ENCODE data around the gene STXBP5. TPM values are rescaled to one million over a fixed set of nuclear protein-coding genes. Genes with fewer than 3 reads are reported as not detected.

Gene STXBP5
- total RNA-seq, 1 donor from 2014 or later, result 26.2 TPM

DNA sequence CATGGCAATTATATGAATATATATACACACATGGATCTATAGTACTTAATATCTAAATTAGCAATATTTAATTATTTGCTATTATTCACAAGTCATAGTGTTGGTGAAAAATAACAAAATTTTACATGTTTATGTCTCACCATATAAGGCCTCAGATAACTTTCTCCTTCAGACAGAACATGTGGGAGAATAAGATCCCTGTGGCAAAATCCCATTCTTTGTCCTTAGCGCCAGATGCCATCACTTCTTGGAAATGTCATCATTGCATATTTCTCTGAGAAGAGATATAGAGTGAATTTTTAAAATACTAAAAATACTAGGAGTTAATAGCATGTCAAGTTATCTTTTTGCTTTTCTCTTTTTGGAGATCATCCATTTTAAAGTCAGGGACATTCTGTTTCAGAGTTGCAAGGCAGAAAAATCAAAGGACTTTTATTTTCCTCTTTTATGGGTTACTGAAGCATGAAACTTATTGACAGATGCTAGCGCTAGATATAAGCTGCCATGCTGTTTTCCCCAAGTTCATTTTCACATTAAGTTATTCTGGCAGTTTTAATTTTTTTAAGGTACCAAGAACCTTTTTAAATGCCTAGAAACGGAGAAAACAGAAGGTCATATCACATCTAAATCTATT lies 30.4 kb upstream of the STXBP5 start:
- intact Hi-C loops (cut with DNase I), result no loop called here
- no peak for DNase-seq (ENCODE audit: low spot score)
- no peak for ATAC-seq

DNA sequence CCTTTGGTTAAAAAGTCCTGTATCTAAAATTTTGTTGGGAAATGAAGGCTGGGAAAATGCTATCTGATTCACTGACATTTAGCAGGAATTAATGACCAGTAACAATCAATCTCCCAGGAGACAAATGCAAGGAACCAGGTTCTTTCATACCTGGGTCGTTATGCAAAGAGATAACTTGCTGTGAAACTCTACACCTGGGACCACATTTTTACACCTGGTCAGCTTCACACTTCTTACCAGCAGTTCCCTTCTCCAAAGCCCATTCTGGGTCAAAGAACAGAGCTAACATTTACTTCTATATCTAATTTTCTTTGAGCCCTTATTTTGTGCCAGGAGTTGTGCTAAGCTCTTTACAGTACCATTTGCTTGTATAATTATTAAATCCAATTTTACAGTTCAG lies 27.4 kb upstream of the STXBP5 start:
- DNase-seq (ENCODE audit: low spot score) (no peak), ATAC-seq (no peak)
- intact Hi-C loops (cut with DNase I), result no loop called here

DNA sequence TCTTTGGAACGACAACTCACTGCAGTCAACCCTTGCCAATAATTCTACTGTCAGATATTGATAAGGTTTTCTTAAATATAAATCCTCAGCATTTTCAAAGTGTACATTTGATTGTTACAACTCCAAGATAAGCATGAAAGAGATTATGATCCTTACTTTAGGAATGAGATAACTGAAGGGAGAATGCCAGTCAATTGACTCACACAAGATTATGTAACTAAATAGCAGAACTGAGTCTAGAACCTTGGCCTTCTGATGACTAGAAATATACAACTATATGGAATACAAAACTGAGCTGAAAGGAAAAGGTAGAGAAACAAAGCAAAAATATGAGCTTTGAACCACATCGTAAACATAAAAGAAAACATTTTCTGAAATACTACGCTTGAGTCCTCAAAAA lies 26.9 kb upstream of the STXBP5 start:
- intact Hi-C loops (cut with DNase I), result no loop called here
- ATAC-seq, result no peak
- no peak for DNase-seq (ENCODE audit: low spot score)

DNA sequence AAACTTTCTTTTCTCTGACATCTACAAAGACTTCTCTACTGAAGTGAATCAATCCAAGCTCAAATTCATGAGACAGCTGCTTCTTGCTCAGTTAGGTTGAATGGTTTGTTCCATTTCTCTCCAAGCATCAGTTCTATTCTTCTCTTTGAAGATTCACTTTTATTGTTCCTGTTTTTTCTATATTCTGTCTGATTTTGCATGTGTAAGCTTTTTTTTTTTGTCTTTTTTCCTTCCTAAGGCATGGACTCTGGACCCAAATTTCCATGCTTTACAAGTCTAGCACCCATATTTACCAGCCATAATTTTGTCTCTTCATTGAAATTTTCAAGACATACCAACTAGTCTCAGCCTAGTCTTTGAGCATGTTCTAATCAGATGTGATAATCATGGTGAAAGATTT lies 25.9 kb upstream of the STXBP5 start:
- no peak for DNase-seq (ENCODE audit: low spot score)
- ATAC-seq, result no peak
- intact Hi-C loops (cut with DNase I), result no loop called here

DNA sequence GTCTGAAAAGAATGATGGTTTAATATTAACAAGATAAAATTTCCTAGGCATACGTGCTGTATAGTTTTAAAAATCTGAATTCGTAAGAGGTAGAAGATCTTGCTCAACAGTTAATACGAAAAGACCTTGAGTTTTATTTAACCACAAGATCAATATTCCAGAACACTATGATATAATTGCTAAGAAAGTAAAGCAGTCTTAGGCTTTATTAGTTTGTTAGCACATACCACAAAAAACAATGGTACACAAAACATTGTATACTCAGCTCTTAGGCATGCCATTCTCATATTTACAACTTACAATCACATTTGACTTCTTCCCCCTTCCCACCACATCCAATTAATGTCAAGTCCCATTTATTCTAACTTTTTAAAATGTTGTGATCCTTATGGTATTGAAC lies 24.4 kb upstream of the STXBP5 start:
- intact Hi-C loops (cut with DNase I), result no loop called here
- ATAC-seq (no peak), DNase-seq (ENCODE audit: low spot score) (no peak)

DNA sequence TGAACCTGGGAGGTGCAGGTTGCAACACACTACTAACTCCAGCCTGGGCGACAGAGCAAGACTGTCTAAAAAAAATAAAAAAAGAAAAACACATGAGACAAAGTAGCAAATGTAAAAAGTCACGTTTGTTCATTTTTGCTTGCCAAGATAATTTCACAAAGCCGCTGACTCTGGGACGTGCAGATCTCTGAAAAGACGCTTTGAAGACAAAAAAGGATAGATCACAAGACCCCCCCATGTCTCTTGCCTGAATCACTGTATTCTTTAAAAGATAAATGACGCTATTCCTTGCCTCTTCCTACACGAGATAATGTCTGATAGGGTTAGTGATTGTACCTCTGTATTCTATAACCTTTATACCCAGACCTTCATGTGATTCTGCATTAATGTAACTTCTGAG lies 23.3 kb upstream of the STXBP5 start:
- ATAC-seq (no peak), DNase-seq (ENCODE audit: low spot score) (no peak)
- intact Hi-C loops (cut with DNase I), result no loop called here

DNA sequence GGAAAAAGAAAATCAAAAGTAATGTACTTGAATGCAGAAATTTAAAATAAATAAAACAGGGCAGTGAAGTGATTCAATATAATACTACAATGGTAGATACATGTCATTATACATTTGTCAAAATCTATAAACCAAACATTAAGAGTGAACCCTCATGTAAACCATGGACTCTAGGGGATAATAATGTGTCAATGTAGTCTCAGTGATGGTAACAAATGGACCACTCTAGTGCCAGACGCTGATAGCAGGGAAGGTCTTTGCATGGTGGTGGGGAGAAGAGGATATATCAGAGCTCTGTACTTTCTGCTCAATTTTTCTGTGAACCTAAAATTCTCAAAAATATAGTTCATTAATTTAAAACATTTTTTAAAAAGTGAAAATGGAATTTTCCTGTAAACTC lies 19.8 kb upstream of the STXBP5 start:
- no peak for DNase-seq (ENCODE audit: low spot score)
- no peak for ATAC-seq
- intact Hi-C loops (cut with DNase I), result no loop called here

DNA sequence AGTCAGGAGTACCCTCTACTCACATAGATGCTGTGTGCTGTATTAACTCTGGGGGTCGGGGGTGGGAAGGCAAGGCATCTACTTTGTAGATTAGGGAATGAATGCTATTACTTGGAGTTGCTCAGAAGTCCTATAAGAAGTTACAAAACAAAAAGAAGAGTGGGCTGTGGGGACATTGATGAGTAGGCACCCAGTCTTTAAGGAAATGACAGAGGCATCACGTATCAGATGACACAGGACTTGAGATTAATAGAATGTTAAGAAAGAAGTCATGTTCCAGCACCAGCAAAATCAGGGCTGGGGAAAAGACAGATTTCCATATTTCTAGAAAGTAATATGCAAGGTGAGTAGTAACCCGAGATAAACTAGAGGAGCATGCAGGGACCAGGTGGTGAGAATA lies 19.0 kb upstream of the STXBP5 start:
- DNase-seq (ENCODE audit: low spot score), result no peak
- no peak for ATAC-seq
- intact Hi-C loops (cut with DNase I), result no loop called here

DNA sequence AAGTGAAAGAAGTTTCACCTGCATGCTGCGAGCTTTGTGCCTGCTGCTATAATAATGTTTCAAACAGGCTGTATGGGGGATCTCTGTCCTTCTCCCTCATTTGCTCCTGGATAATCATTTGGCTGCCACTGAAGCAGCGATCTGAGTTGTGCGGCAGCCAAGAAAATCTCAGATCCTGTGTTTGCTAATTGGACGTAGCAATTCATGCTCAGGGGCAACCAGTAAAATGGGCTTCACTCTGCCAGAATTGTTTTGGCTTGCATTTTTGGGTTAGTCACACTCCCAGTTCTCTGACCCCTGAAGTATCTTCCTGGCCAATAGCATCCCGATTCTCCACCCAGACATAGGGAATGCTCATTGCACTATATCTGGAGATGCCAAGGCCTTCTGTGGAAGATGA lies 13.7 kb upstream of the STXBP5 start:
- intact Hi-C loops (cut with DNase I), result no loop called here
- DNase-seq (ENCODE audit: low spot score) (no peak), ATAC-seq (no peak)

DNA sequence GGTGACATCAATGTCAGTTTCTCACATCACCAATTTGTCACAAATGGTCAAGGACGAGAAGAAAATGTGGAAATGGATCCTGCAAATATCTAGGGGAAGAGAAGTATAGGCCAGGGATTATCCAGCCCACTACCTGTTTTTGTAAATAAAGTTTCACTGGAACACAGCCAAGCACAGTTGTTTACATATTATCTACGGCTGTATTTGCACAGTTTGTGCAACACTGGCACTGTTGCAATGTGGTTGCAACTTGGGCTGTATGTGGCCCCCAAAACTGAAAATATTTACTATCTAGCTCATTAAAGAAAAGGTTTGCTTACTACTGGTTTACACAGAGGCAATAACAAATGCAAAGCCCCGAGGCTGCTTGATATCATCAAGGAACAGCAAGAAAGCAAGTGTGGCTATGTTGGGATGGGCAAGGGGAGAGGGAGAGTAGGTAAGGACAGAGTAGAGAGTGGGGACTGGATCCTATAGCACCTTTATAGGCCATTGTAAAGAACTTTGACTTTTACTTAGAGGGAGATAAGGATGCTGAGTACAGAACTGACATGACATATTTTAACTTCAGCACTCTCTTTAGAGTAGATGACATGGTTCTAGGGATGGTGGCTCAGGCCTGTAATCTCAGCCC lies 11.8 kb upstream of the STXBP5 start:
- DNase-seq (ENCODE audit: low spot score) (no peak), ATAC-seq (no peak)
- intact Hi-C loops (cut with DNase I), result no loop called here

DNA sequence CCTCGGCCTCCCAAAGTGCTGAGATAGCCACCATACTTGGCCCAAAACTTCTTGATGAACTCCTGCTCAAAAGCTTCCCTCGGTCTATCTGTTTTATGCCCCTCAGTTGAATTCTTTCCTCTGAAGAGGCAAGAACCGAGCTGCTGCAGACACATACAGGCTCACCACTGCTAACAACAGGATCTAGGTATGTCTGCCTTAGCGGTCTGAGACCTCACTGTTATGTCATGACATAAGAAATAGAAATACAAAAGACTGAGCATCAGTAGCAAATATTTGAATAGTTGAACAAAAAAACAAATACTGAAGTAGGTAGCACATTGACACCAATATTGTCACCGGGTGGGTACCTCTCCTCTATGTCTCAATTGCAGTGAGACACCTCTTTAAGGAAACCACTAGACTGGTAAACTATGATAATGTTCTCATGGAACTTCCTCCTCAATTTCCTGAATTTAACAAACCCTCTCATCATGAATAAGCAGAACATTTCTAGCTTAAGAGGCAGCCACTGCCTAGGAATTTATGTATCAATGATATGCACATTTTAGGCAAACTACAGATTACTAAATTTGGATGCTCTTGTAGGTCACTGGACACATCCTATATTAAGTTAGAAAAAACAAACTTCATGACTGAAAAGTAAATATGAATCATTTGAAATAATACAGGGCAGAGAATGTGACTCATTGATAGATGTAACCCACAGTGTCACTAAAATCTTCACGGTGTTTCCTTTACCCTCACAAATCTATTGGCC lies 9.4 kb upstream of the STXBP5 start:
- ATAC-seq, result no peak
- DNase-seq (ENCODE audit: low spot score), result no peak
- intact Hi-C loops (cut with DNase I), result no loop called here

DNA sequence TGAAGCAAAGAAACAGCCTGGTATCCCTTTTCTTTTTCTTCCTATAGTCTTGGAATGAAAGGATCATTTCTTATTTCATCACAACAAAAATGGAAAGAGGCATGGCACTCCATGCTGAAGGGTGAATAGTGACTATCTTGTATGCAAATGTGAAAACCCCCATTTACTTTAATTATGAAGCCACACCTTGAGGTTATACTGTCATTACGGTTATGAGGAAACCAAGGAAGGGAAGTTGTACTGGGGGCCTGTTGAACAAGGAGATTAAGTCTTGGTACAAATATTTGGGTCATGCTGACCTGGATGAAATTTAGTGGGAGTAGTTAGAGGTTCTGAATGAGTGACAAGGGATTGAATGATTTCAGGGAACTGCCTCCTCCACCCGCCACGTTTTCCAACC lies 8.7 kb upstream of the STXBP5 start:
- DNase-seq (ENCODE audit: low spot score) (no peak), ATAC-seq (no peak)

DNA sequence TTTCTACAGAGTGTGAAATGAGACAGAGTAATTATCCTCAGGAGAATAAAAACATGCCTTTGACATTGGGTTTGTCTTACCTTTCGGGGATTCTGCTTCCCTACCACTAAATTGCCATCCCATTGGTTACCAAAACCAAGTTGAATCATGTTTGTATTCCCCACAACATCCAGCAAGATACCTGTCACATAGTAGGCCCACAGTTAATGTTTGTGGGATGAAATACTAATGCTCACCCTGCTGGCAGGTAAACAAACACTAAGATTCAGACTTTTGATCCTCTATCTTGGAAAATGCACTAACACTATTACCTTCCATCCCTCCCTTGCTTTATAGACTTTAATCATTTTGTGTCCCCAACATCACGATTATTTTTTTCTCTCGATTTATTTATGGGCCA lies 8.2 kb upstream of the STXBP5 start:
- ATAC-seq (no peak), DNase-seq (ENCODE audit: low spot score) (no peak)
- intact Hi-C loops (cut with DNase I), result no loop called here

More for the DNA sequence above, 8.7 kb upstream of the STXBP5 start:
- intact Hi-C loops (cut with DNase I), result no loop called here

DNA sequence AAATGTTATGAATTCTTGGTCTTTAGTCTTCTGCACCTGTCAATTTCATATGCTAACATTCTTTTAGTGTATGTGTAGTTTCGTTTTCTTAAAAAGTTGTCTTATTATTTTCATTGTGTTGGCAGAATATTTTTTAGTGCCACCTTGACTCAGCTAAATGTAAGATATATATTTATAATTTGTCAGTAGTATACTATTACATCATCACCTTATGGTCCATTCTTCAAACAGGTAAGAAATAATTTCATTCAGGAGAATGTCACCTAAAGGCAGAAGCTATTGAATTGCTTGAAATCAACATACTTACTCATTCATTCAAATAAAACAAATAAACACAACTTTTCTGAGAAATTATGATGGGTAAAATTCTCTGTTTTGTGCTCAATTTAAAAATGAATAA lies 3.5 kb upstream of the STXBP5 start:
- intact Hi-C loops (cut with DNase I), result no loop called here
- ATAC-seq (no peak), DNase-seq (ENCODE audit: low spot score) (no peak)

DNA sequence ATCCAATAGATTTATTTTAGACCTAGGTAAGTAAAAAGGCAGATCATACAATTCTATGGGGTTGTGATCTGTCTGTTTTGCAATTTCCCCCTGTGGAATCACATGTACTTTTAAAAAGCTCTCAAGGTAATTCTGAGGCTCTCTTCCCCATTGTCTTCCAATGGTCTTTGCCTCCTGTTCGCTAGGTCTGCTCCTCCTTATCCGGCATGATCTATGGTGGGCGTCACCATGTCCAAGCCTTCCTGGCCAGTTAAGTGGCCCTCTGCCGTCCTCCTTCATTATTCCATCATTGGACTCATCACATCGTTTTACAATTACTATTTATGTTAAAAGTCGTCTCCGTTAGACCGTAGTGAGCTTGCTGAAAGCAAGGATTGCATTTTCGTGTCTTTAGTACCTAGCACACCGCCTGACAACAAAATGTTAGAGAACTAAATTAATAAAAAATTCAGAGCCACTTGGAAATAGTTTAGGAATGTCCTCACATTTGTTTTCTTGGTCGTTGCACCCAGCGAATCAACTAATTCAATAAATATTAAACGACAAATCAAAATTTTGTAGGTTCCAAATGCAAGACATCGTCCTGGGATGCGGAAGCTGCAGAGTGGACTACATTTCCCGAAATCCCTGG lies 2.2 kb upstream of the STXBP5 start:
- no peak for DNase-seq (ENCODE audit: low spot score)
- intact Hi-C loops (cut with DNase I), result no loop called here
- ATAC-seq, result peak; percentile 38

DNA sequence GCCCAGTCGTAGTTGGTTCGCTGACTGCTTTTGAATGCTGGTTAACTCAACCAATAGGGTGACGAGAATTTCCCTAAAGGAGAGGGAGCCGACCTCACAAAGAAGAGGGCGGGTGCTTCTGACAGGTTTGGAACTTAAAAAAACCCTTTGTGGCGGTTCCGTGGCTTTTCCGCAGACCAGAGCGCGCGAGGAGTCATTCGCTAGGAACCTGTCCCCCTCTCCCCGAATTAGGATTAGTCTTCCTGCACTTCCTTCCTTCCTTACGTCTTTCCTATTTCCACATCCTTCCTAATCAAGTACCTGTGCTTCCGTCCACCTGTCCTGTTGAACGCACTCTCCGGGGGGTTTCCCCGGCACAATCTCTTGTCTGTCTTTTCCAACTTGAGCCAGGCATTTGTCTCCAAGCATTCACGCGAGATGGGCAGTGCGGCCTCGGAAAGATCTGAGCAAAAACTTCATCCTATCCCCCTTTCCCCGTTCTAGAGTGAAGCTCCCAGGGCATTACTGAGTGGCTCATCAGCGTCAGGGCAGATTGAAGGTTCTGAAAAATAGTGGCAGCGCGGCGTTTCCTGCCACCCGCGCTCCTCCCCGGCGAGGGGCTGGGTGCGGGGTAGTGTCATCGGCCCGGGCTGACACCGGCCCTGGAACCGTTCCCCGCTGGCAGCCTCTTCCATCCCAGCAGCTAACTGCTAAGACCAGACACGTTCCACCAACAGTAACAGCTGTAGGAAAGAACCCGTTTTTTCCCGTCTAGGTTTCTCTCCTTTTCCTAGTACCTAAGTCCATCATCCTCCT lies 1.5 kb upstream of the STXBP5 start:
- intact Hi-C loops (cut with DNase I), result no loop called here
- DNase-seq (ENCODE audit: low spot score) (peak; percentile 84), ATAC-seq (peak; percentile 98)

DNA sequence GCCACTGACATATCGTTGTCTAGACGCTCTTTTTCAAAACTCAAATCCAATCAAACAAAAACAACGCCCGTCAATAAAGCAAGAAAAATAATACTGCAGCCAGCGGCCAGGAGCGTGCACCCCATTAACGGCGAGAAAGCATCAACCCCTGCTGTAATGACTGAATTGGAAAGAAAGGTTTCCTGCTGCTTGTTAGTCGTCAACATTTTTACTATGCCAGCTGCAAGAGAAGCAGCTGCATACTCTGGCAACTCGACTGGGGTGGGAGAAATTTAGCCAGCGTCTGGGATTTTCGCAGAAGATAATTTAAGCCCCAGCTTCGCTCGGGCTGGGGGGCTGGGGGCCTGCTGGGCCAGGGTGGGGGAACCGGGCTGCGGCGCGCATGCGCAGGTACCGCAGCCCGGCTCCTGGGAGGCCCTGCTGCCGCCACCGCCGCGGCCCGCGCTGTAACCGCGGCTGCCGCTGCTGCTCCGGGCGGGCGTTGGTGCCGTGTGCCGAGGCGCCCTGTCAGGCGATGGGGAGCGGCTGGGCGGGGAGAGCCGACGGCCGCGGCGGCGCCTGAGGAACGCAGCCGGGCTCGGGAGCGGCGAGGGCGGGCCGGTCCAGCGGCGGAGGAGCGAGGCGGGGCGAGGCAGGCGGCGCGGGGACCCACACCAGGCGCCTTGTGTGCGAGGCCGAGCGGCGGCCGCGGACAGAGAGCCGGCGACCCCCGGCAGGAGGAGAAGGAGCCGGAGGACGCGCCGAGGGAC lies 732 bp upstream of the STXBP5 start:
- peak; percentile 81 for ATAC-seq
- intact Hi-C loops (cut with DNase I), result no loop called here
- DNase-seq (ENCODE audit: low spot score), result peak; percentile 79

DNA sequence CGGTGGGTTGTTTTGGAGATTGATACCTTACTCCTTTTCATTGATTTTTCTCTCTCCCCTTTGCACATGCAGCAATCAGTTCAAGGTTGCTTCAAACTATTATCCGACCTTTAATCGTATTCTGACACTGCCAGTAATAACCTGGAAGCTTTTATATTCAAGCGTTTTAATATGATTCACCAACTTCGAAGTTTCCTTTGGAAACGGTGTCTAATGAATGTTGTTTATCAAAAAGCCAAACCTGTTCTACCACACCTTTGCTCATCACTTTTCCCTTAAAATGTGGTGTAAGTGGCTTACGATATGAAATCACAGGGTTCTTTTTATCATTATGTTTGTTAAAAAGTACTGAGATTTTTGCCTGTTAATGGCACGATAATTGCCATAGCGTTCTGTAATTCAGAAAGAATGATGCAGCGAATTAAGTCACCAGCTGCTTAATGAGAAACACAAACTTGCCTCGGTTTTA lies 660 bp downstream of the STXBP5 start:
- ATAC-seq (no peak), DNase-seq (ENCODE audit: low spot score) (no peak)
- intact Hi-C loops (cut with DNase I), result no loop called here

Data from sciatic nerve (tissue), 2 donors.